K562 (cell line): ENCODE measurements around the gene ADIG. TPM values are rescaled to one million over a fixed set of nuclear protein-coding genes. Genes with fewer than 3 reads are reported as not detected.
A peak's percentile ranks its signal among the peaks of the same experiment; 100 is the strongest.

Experiments used
- ATAC-seq: fragments of 200-7000 bp; cut with Tn5 transposase; 3 replicates; pipeline ENCODE4 v1.9.1; 2020; ENCODE audit warnings: moderate library complexity
- BruUV-seq: library from RNA; stranded (reverse); fragments of 400-500 nt; replicated peaks from 2 replicates; lab custom pipeline; 2021; lab: Mats Ljungman, UMichigan
- CTCF ChIA-PET: fragments of 300-600 bp; formaldehyde crosslinking; extraction: SDS; loops from one replicate; lab custom pipeline; 2021; ENCODE audit warnings: low intra/inter-chr PET ratio; lab: Yijun Ruan, JAX
- POLR2A ChIA-PET: fragments of 300-600, 350-650 bp; sonication (Branson Sonifier 250); formaldehyde crosslinking; extraction: SDS; loops from one replicate; lab custom pipeline; 2021; ENCODE audit warnings: antibody characterized with exemption, inconsistent platforms; lab: Yijun Ruan, JAX
- DNase-seq, 4 experiments: peaks; one replicate each; pipeline versions ENCODE4 v3.0.0 to v3.0.0-alpha.2; 2011 to 2018; ENCODE audit warnings: low spot score in 3 of 4, mixed read lengths in 3 of 4; ENCODE audit errors: extremely low read depth in 1 of 4
- FAIRE-seq: peaks from 2 replicates; lab custom pipeline; 2011; peaks lifted over from hg19 to GRCh38; lab: Jason Lieb, UNC
- H2AFZ ChIP-seq: 2 replicates; pipeline ENCODE4 v1.6.0; 2011; ENCODE audit warnings: low read depth, low read length, control low read depth, inconsistent platforms
- H3K27ac ChIP-seq: fragments of 200-600 bp; 3 replicates; pipeline ENCODE4 v1.8.0; 2011; ENCODE audit warnings: low read depth, mild to moderate bottlenecking, control low read depth, inconsistent platforms, low read length, moderate library complexity, mixed read lengths; ENCODE audit errors: extremely low read depth
- H3K27me3 ChIP-seq, 2 experiments: fragments of 300-600 bp in 1 of 2; 2 replicates in 1 of 2; 3 replicates in 1 of 2; pipeline versions ENCODE4 v1.6.0 to v1.8.0; 2011; ENCODE audit warnings: inconsistent platforms in 2 of 2, low read length in 2 of 2, mild to moderate bottlenecking in 1 of 2, mixed read lengths in 1 of 2, moderate library complexity in 1 of 2; ENCODE audit not compliant: control insufficient read depth in 2 of 2, insufficient read depth in 2 of 2
- H3K36me3 ChIP-seq: fragments of 300-600 bp; 3 replicates; pipeline ENCODE4 v1.8.0; 2011; ENCODE audit warnings: mild to moderate bottlenecking, low read length, inconsistent platforms; ENCODE audit not compliant: control insufficient read depth, insufficient read depth
- H3K4me1 ChIP-seq, 2 experiments: fragments of 200-600 bp in 1 of 2; replicated peaks in 1 of 2; 2 replicates in 1 of 2; 3 replicates in 1 of 2; pipeline versions ENCODE4 v1.5.1 to v1.8.0; 2011; ENCODE audit warnings: inconsistent platforms in 2 of 2, low read length in 2 of 2, mild to moderate bottlenecking in 1 of 2, mixed read lengths in 1 of 2, moderate library complexity in 1 of 2; ENCODE audit not compliant: control insufficient read depth in 2 of 2, insufficient read depth in 2 of 2
- H3K4me2 ChIP-seq: 2 replicates; pipeline ENCODE4 v1.6.1; 2011; ENCODE audit warnings: low read length, control low read depth, inconsistent platforms, mixed read lengths; ENCODE audit not compliant: insufficient read depth
- H3K4me3 ChIP-seq: fragments of 200-600 bp; sonication (generic), shearing (Covaris generic); 2 replicates; pipeline ENCODE4 v1.5.1; 2016; ENCODE audit warnings: control low read depth, inconsistent platforms
- H3K79me2 ChIP-seq: fragments of 200-600 bp; 3 replicates; pipeline ENCODE4 v1.8.0; 2011; ENCODE audit warnings: low read length, inconsistent platforms; ENCODE audit not compliant: control insufficient read depth, insufficient read depth
- H3K9ac ChIP-seq, 2 experiments: 2 replicates each; pipeline versions ENCODE4 v1.6.0 to v1.6.1; 2011; ENCODE audit warnings: low read depth in 2 of 2, low read length in 2 of 2, control low read depth in 1 of 2, inconsistent platforms in 1 of 2, mild to moderate bottlenecking in 1 of 2, mixed read lengths in 1 of 2; ENCODE audit not compliant: insufficient read depth in 1 of 2
- H3K9me1 ChIP-seq: one replicate; pipeline ENCODE4 v1.6.0; 2011; ENCODE audit warnings: inconsistent platforms, mild to moderate bottlenecking, low read length, moderate library complexity; ENCODE audit not compliant: control insufficient read depth, insufficient read depth
- H3K9me3 ChIP-seq: replicated peaks from 2 replicates; pipeline ENCODE4 v1.5.1; 2011; ENCODE audit warnings: low read depth, low read length, inconsistent platforms; ENCODE audit not compliant: control insufficient read depth, insufficient read depth
- H4K20me1 ChIP-seq: replicated peaks from 2 replicates; pipeline ENCODE4 v1.6.1; 2011; ENCODE audit warnings: low read length, inconsistent platforms, mixed read lengths; ENCODE audit not compliant: control insufficient read depth, insufficient read depth
- CBFA2T3 ChIP-seq: fragments of 450-650 bp; IDR thresholded peaks from 2 replicates; pipeline ENCODE4 v1.6.1; 2017
- NEUROD1 ChIP-seq: fragments of 150-350 bp; IDR thresholded peaks from 2 replicates; pipeline ENCODE4 v1.6.1; 2014; ENCODE audit warnings: borderline replicate concordance, low read length, low read depth; ENCODE audit not compliant: partially characterized antibody
- NFIC ChIP-seq: fragments of 450-650 bp; IDR thresholded peaks from 2 replicates; pipeline ENCODE4 v1.6.1; 2017; ENCODE audit warnings: mild to moderate bottlenecking, inconsistent platforms
- OTX1 ChIP-seq: fragments of 450-650 bp; formaldehyde crosslinking; IDR thresholded peaks from 2 replicates; pipeline ENCODE4 v1.4.0; 2022; ENCODE audit warnings: mild to moderate bottlenecking
- SREBF1 ChIP-seq: fragments of 150-350 bp; IDR thresholded peaks from 2 replicates; pipeline ENCODE4 v1.6.1; 2014; ENCODE audit warnings: antibody characterized with exemption, low read depth, low read length, borderline replicate concordance
- YY1 ChIP-seq, 3 experiments: IDR thresholded peaks; 2 replicates each; pipeline ENCODE4 v1.6.1; 2011; ENCODE audit warnings: low read length in 2 of 3, mild to moderate bottlenecking in 2 of 3, moderate library complexity in 2 of 3, borderline replicate concordance in 1 of 3, control low read depth in 1 of 3, low read depth in 1 of 3; ENCODE audit not compliant: insufficient read depth in 3 of 3, insufficient replicate concordance in 2 of 3, control insufficient read depth in 1 of 3, insufficient read length in 1 of 3; ENCODE audit errors: extremely low read depth in 1 of 3
- ZNF24 ChIP-seq: fragments of 450-650 bp; IDR thresholded peaks from 2 replicates; pipeline ENCODE4 v1.6.1; 2016
- ZNF445 ChIP-seq: fragments of 250-450 bp; sonication (Bioruptor Pico); IDR thresholded peaks from 2 replicates; pipeline ENCODE4 v1.4.0; 2020; ENCODE audit warnings: low read depth, mild to moderate bottlenecking, moderate library complexity
- WGBS: fragments of 100-300 bp; shearing (Covaris generic); methylation state at CpG from one replicate; pipeline ENCODE4 v1.1.6; 2016; ENCODE audit warnings: low coverage, mixed read lengths; ENCODE audit not compliant: insufficient coverage; ENCODE audit errors: missing lambda C conversion rate; 5-methylcytosine and 5-hydroxymethylcytosine counted together
- in situ Hi-C: fragments of 300-500 bp; cut with MboI; formaldehyde crosslinking; loops from 4 replicates; pipeline ENCODE4 v1.15.0; 2018; ENCODE audit warnings: inconsistent platforms, mixed read lengths
- intact Hi-C: fragments of 100-400 bp; cut with micrococcal nuclease; formaldehyde crosslinking; loops from 2 replicates; pipeline ENCODE4 v1.14.2; 2022
- polyA plus RNA-seq, 8 experiments: library from polyadenylated mRNA; depleted of rRNA in 4 of 8; stranded (reverse) in 5 of 8; unstranded in 3 of 8; fragments of >200 nt; fragmentation: Nextera tagmentation in 2 of 8; fragmentation: Illumina TruSeq in 1 of 8; extraction: Ambion mirVana in 2 of 8; extraction: Trizol in 1 of 8; gene quantifications; 2 replicates each; pipeline versions ENCODE4 v1.2.1 to v1.2.3, GENCODE V29; 2011 to 2014; ENCODE audit warnings: inconsistent platforms in 1 of 8, missing spikeins in 1 of 8
- total RNA-seq, 7 experiments: library from RNA; depleted of rRNA in 6 of 7; stranded (reverse); fragments of >200 nt in 6 of 7; fragmentation: Illumina TruSeq in 2 of 7; extraction: Trizol in 2 of 7; gene quantifications; 2 replicates each; pipeline versions ENCODE4 v1.2.1 to v1.2.3, GENCODE V29; 2011 to 2021; ENCODE audit warnings: low replicate concordance in 1 of 7
- TF ChIP-seq, protein P1 (sequence below): fragments of 250-450 bp; sonication (Bioruptor Pico); IDR thresholded peaks from 2 replicates; pipeline ENCODE4 v1.4.0; 2020; ENCODE audit warnings: mild to moderate bottlenecking, moderate library complexity, borderline replicate concordance

ADIG gene
- total and polyA plus RNA-seq, 9 of the 15 experiments (the other 6 are each of a cell fraction or from before 2014, with no cell fraction given) = not detected

DNA sequence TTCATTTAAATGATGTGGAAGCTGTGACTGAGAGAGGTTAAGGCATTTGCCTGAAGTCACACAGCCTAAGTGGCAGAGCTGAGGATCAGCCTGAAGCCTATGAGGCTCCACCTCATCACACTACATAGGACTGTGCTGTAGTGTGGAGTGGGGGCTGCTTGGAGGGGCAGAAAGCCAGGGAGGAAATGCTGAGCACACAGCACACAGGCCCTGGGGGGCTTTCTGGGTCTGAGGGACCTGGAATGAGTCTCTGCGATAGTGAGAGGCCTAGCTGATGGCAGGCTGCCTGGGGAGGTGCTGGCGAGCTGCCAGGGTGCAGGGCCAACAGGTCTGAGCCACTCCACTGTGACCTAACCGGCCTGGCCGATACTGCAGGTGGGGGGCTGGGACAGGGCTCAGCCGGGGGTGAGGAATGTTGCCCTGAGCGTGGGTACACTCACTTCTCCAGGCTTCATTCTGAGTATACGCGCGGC, 18.4 kb downstream of the ADIG start (continued):
- TF ChIP-seq NFIC = peak; percentile 91
- TF ChIP-seq CBFA2T3 = no peak
- TF ChIP-seq YY1 (IDR thresholded peaks at IDR 0.05; ENCODE audit: borderline replicate concordance in 1 of 3, control insufficient read depth in 1 of 3, extremely low read depth in 1 of 3, insufficient read depth in 3 of 3, insufficient read length in 1 of 3, insufficient replicate concordance in 2 of 3, low read depth in 1 of 3, low read length in 2 of 3) = no peak
- TF ChIP-seq SREBF1 = no peak
- TF ChIP-seq NEUROD1 = no peak

DNA sequence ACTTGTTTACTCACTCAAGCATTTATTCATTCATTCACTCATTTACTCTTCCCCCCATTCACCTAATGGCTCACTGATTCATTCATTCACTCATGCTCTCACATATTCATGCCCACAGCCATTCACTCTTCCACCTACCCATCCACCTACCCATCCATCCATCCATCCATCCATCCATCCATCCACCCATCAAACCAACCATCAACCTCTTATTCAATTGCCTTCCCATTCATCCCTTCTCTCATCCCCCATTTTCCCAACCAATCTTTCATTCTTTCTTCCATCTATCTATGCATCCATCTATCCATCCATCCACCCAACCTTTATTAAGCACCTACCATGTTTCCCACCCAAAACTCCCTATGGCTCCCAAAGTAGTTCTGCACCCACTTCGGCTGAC, 19.1 kb downstream of the ADIG start:
- Histone ChIP-seq H3K9me1 (no peaks in the 10 kb centered on the region), H3K79me2 (no peaks in the 10 kb centered on the region), H3K4me1 (peaks cover 3 to 12% of the 10 kb centered on the region in 2 experiments; a peak in 4 of 5 replicates), H3K27ac (no peak overlapping the region), H2AFZ (no peak overlapping the region), H3K9ac (no peak overlapping the region), H3K27me3 (peaks cover 22 to 31% of the 10 kb centered on the region in 2 experiments), H4K20me1 (no peaks in the 10 kb centered on the region; the same call in 1 of the 2 replicates), H3K4me3 (no peak overlapping the region), H3K9me3 (no peaks in the 10 kb centered on the region), H3K36me3 (no peaks in the 10 kb centered on the region), H3K4me2 (no peak overlapping the region)
- intact Hi-C loops = no loop called here
- POLR2A ChIA-PET = no interaction called here
- CTCF ChIA-PET = no interaction called here
- no TSS peak for BruUV-seq
- DNase-seq = no peak
- TF ChIP-seq, protein P1, sequence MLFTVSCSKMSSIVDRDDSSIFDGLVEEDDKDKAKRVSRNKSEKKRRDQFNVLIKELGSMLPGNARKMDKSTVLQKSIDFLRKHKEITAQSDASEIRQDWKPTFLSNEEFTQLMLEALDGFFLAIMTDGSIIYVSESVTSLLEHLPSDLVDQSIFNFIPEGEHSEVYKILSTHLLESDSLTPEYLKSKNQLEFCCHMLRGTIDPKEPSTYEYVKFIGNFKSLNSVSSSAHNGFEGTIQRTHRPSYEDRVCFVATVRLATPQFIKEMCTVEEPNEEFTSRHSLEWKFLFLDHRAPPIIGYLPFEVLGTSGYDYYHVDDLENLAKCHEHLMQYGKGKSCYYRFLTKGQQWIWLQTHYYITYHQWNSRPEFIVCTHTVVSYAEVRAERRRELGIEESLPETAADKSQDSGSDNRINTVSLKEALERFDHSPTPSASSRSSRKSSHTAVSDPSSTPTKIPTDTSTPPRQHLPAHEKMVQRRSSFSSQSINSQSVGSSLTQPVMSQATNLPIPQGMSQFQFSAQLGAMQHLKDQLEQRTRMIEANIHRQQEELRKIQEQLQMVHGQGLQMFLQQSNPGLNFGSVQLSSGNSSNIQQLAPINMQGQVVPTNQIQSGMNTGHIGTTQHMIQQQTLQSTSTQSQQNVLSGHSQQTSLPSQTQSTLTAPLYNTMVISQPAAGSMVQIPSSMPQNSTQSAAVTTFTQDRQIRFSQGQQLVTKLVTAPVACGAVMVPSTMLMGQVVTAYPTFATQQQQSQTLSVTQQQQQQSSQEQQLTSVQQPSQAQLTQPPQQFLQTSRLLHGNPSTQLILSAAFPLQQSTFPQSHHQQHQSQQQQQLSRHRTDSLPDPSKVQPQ = no peak
- TF ChIP-seq OTX1 (CRISPR knock-in tag) (no peak), ZNF445 (CRISPR knock-in tag) (no peak), ZNF24 (0 out of 2 replicates have a peak, but pooled peaks have one; percentile 46)
- in situ Hi-C loops = no loop called here
- WGBS = 58% methylated on average over 1 of the region's 1 CpG
- no peak for ATAC-seq
- FAIRE-seq = no peak
